ENCODE data around the gene KRT39.

The KRT39 gene

GRCh38 chr17:40951011-40951622 lies 15.6 kb downstream of the KRT39 start:
- Mint-ChIP-seq H3K4me3 (no peak overlapping the region), H3K36me3 (ENCODE audit: insufficient read depth) (no peaks in the 10 kb centered on the region), H3K4me1 (no peaks in the 10 kb centered on the region), H3K9me3 (no peaks in the 10 kb centered on the region), H3K27ac (ENCODE audit: low read depth) (no peak overlapping the region), H3K27me3 (peaks cover 89% of the 10 kb centered on the region)
- DNase-seq (ENCODE audit: low spot score in 2 of 2) (no peak), ATAC-seq (replicated peaks; ENCODE audit: extremely low read depth, poor library complexity, severe bottlenecking) (no peak)

GRCh38 chr17:40950176-40950575 lies 16.6 kb downstream of the KRT39 start:
- Mint-ChIP-seq H3K36me3 (ENCODE audit: insufficient read depth) (no peaks in the 10 kb centered on the region), H3K9me3 (no peaks in the 10 kb centered on the region), H3K27ac (ENCODE audit: low read depth) (no peak overlapping the region), H3K4me3 (no peak overlapping the region), H3K27me3 (peaks cover 89% of the 10 kb centered on the region), H3K4me1 (no peaks in the 10 kb centered on the region)
- no peak for DNase-seq (ENCODE audit: low spot score in 2 of 2)
- no peak for ATAC-seq (replicated peaks; ENCODE audit: extremely low read depth, poor library complexity, severe bottlenecking)

- H3K36me3 Mint-ChIP-seq (ENCODE audit: insufficient read depth): no peaks in the 10 kb centered on the region
- no peaks in the 10 kb centered on the region for H3K9me3 Mint-ChIP-seq
- H3K4me3 Mint-ChIP-seq: no peak overlapping the region
- no peak for ATAC-seq (replicated peaks; ENCODE audit: extremely low read depth, poor library complexity, severe bottlenecking)
- H3K4me1 Mint-ChIP-seq: no peaks in the 10 kb centered on the region
- no peak for DNase-seq (ENCODE audit: low spot score in 2 of 2)
- H3K27me3 Mint-ChIP-seq: peaks cover 89% of the 10 kb centered on the region
- H3K27ac Mint-ChIP-seq (ENCODE audit: low read depth): no peak overlapping the region
These were observed 17.3 kb downstream of the KRT39 start for GRCh38 chr17:40949418-40949817.

- no peaks in the 10 kb centered on the region for H3K4me1 Mint-ChIP-seq
- no peaks in the 10 kb centered on the region for H3K9me3 Mint-ChIP-seq
- H3K27me3 Mint-ChIP-seq: peaks cover 89% of the 10 kb centered on the region
- H3K36me3 Mint-ChIP-seq (ENCODE audit: insufficient read depth): no peaks in the 10 kb centered on the region
- no peak overlapping the region for H3K4me3 Mint-ChIP-seq
- H3K27ac Mint-ChIP-seq (ENCODE audit: low read depth): no peak overlapping the region
- no peak for ATAC-seq (replicated peaks; ENCODE audit: extremely low read depth, poor library complexity, severe bottlenecking)
- DNase-seq (ENCODE audit: low spot score in 2 of 2): no peak
These were observed 18.8 kb downstream of the KRT39 start for GRCh38 chr17:40947929-40948328.

GRCh38 chr17:40945414-40945813 lies 21.3 kb downstream of the KRT39 start:
- no peak overlapping the region for H3K27ac Mint-ChIP-seq (ENCODE audit: low read depth)
- H3K36me3 Mint-ChIP-seq (ENCODE audit: insufficient read depth): peaks cover 2% of the 10 kb centered on the region
- H3K4me1 Mint-ChIP-seq: no peaks in the 10 kb centered on the region
- peaks cover 85% of the 10 kb centered on the region for H3K27me3 Mint-ChIP-seq
- ATAC-seq (replicated peaks; ENCODE audit: extremely low read depth, poor library complexity, severe bottlenecking) (no peak), DNase-seq (ENCODE audit: low spot score in 2 of 2) (no peak)
- H3K4me3 Mint-ChIP-seq: no peak overlapping the region
- no peaks in the 10 kb centered on the region for H3K9me3 Mint-ChIP-seq

- no peaks in the 10 kb centered on the region for H3K4me1 Mint-ChIP-seq
- peaks cover 76% of the 10 kb centered on the region for H3K27me3 Mint-ChIP-seq
- H3K36me3 Mint-ChIP-seq (ENCODE audit: insufficient read depth): peaks cover 2% of the 10 kb centered on the region
- H3K9me3 Mint-ChIP-seq: no peaks in the 10 kb centered on the region
- DNase-seq (ENCODE audit: low spot score in 2 of 2): no peak
- no peak for ATAC-seq (replicated peaks; ENCODE audit: extremely low read depth, poor library complexity, severe bottlenecking)
- no peak overlapping the region for H3K4me3 Mint-ChIP-seq
- H3K27ac Mint-ChIP-seq (ENCODE audit: low read depth): no peak overlapping the region
These were observed 22.2 kb downstream of the KRT39 start for GRCh38 chr17:40944531-40944930.

- H3K4me3 Mint-ChIP-seq: no peak overlapping the region
These were observed 24.2 kb downstream of the KRT39 start for GRCh38 chr17:40942553-40942952.

GRCh38 chr17:40940266-40940665 lies 26.5 kb downstream of the KRT39 start:
- H3K27ac Mint-ChIP-seq (ENCODE audit: low read depth): no peak overlapping the region
- no peak overlapping the region for H3K4me3 Mint-ChIP-seq
- H3K4me1 Mint-ChIP-seq: no peaks in the 10 kb centered on the region
- no peaks in the 10 kb centered on the region for H3K9me3 Mint-ChIP-seq
- H3K27me3 Mint-ChIP-seq: peaks cover 75% of the 10 kb centered on the region
- no peak for DNase-seq (ENCODE audit: low spot score in 2 of 2)
- peaks cover 2% of the 10 kb centered on the region for H3K36me3 Mint-ChIP-seq (ENCODE audit: insufficient read depth)
- ATAC-seq (replicated peaks; ENCODE audit: extremely low read depth, poor library complexity, severe bottlenecking): no peak

More at GRCh38 chr17:40942553-40942952, 24.2 kb downstream of the KRT39 start:
- DNase-seq (ENCODE audit: low spot score in 2 of 2) (no peak), ATAC-seq (replicated peaks; ENCODE audit: extremely low read depth, poor library complexity, severe bottlenecking) (no peak)
- no peaks in the 10 kb centered on the region for H3K4me1 Mint-ChIP-seq
- peaks cover 2% of the 10 kb centered on the region for H3K36me3 Mint-ChIP-seq (ENCODE audit: insufficient read depth)
- H3K9me3 Mint-ChIP-seq: no peaks in the 10 kb centered on the region
- H3K27ac Mint-ChIP-seq (ENCODE audit: low read depth): no peak overlapping the region
- H3K27me3 Mint-ChIP-seq: peaks cover 75% of the 10 kb centered on the region

GRCh38 chr17:40938981-40939380 lies 27.8 kb downstream of the KRT39 start:
- Mint-ChIP-seq H3K27me3 (peaks cover 73% of the 10 kb centered on the region), H3K9me3 (no peaks in the 10 kb centered on the region), H3K36me3 (ENCODE audit: insufficient read depth) (peaks cover 2% of the 10 kb centered on the region), H3K4me1 (no peaks in the 10 kb centered on the region), H3K4me3 (no peak overlapping the region), H3K27ac (ENCODE audit: low read depth) (no peak overlapping the region)
- DNase-seq (ENCODE audit: low spot score in 2 of 2) (no peak), ATAC-seq (replicated peaks; ENCODE audit: extremely low read depth, poor library complexity, severe bottlenecking) (no peak)

- H3K9me3 Mint-ChIP-seq: no peaks in the 10 kb centered on the region
- ATAC-seq (replicated peaks; ENCODE audit: extremely low read depth, poor library complexity, severe bottlenecking) (no peak), DNase-seq (ENCODE audit: low spot score in 2 of 2) (no peak)
- H3K4me1 Mint-ChIP-seq: no peaks in the 10 kb centered on the region
- peaks cover 73% of the 10 kb centered on the region for H3K27me3 Mint-ChIP-seq
- no peak within 1 kb of the TSS for H3K4me3 Mint-ChIP-seq
- no peak within 1 kb of the TSS for H3K27ac Mint-ChIP-seq (ENCODE audit: low read depth)
- H3K36me3 Mint-ChIP-seq (ENCODE audit: insufficient read depth): peaks cover 2% of the 10 kb centered on the region
These were observed 29.3 kb downstream of the KRT39 start, which contains the start of gene KRT23 for GRCh38 chr17:40937384-40937819. Gene KRT23, minus strand, starts transcription at chr17:40937646. Its CDS starts 1,043 bp downstream, at chr17:40936603.

- no peak overlapping the region for H3K4me3 Mint-ChIP-seq
These were observed 29.8 kb downstream of the KRT39 start for GRCh38 chr17:40936976-40937375.

GRCh38 chr17:40936437-40936971 lies 30.2 kb downstream of the KRT39 start:
- Mint-ChIP-seq H3K4me1 (no peaks in the 10 kb centered on the region), H3K9me3 (no peaks in the 10 kb centered on the region), H3K27ac (ENCODE audit: low read depth) (no peak overlapping the region), H3K4me3 (no peak overlapping the region), H3K36me3 (ENCODE audit: insufficient read depth) (no peaks in the 10 kb centered on the region), H3K27me3 (peaks cover 70% of the 10 kb centered on the region)
- ATAC-seq (replicated peaks; ENCODE audit: extremely low read depth, poor library complexity, severe bottlenecking) (no peak), DNase-seq (ENCODE audit: low spot score in 2 of 2) (no peak)

More at GRCh38 chr17:40936976-40937375, 29.8 kb downstream of the KRT39 start:
- H3K4me1 Mint-ChIP-seq: no peaks in the 10 kb centered on the region
- H3K9me3 Mint-ChIP-seq: no peaks in the 10 kb centered on the region
- peaks cover 70% of the 10 kb centered on the region for H3K27me3 Mint-ChIP-seq
- DNase-seq (ENCODE audit: low spot score in 2 of 2) (no peak), ATAC-seq (replicated peaks; ENCODE audit: extremely low read depth, poor library complexity, severe bottlenecking) (no peak)
- H3K36me3 Mint-ChIP-seq (ENCODE audit: insufficient read depth): peaks cover 2% of the 10 kb centered on the region
- no peak overlapping the region for H3K27ac Mint-ChIP-seq (ENCODE audit: low read depth)

GRCh38 chr17:40935624-40936023 lies 31.1 kb downstream of the KRT39 start:
- Mint-ChIP-seq H3K27ac (ENCODE audit: low read depth) (no peak overlapping the region), H3K9me3 (no peaks in the 10 kb centered on the region), H3K4me3 (no peak overlapping the region), H3K27me3 (peaks cover 70% of the 10 kb centered on the region), H3K4me1 (no peaks in the 10 kb centered on the region), H3K36me3 (ENCODE audit: insufficient read depth) (no peaks in the 10 kb centered on the region)
- ATAC-seq (replicated peaks; ENCODE audit: extremely low read depth, poor library complexity, severe bottlenecking) (peak; percentile 52), DNase-seq (ENCODE audit: low spot score in 2 of 2) (no peak)
